PFSK-1 (cell line): ENCODE results near the gene G0S2.

Source experiments
- TAF1 ChIP-seq: IDR thresholded peaks from 2 replicates; pipeline ENCODE4 v1.6.1; 2012; ENCODE audit warnings: low read length, control low read depth, borderline replicate concordance; ENCODE audit not compliant: insufficient read depth
- TF ChIP-seq, protein P1 (sequence below), 2 experiments: IDR thresholded peaks; 2 replicates each; pipeline versions ENCODE4 v1.6.1 to v1.8.0; 2011 to 2012; ENCODE audit warnings: low read depth in 2 of 2, low read length in 2 of 2, control low read depth in 1 of 2, inconsistent platforms in 1 of 2, mild to moderate bottlenecking in 1 of 2, moderate library complexity in 1 of 2; ENCODE audit not compliant: insufficient read depth in 1 of 2

DNA sequence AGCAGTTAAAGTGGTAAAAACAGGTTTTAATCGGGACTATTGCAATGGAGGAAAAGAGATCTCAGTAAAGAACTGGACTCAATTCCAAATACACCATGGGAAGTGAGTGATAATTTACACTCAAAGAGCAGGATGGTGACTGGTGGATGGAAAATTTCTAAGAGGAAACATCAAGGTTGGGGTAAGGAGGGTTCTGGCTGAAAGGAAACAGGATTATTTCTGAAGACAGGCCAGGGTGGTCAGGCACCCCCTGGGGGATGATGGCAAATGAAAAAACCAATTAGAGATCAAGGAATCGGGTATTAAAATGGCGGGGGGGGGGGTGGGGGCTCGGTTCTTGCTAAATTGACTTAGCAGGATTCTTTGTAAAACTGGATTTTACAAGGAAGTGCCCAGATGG, 17.1 kb downstream of the G0S2 start:
- TF ChIP-seq, protein P1, sequence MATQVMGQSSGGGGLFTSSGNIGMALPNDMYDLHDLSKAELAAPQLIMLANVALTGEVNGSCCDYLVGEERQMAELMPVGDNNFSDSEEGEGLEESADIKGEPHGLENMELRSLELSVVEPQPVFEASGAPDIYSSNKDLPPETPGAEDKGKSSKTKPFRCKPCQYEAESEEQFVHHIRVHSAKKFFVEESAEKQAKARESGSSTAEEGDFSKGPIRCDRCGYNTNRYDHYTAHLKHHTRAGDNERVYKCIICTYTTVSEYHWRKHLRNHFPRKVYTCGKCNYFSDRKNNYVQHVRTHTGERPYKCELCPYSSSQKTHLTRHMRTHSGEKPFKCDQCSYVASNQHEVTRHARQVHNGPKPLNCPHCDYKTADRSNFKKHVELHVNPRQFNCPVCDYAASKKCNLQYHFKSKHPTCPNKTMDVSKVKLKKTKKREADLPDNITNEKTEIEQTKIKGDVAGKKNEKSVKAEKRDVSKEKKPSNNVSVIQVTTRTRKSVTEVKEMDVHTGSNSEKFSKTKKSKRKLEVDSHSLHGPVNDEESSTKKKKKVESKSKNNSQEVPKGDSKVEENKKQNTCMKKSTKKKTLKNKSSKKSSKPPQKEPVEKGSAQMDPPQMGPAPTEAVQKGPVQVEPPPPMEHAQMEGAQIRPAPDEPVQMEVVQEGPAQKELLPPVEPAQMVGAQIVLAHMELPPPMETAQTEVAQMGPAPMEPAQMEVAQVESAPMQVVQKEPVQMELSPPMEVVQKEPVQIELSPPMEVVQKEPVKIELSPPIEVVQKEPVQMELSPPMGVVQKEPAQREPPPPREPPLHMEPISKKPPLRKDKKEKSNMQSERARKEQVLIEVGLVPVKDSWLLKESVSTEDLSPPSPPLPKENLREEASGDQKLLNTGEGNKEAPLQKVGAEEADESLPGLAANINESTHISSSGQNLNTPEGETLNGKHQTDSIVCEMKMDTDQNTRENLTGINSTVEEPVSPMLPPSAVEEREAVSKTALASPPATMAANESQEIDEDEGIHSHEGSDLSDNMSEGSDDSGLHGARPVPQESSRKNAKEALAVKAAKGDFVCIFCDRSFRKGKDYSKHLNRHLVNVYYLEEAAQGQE (IDR thresholded peaks at IDR 0.05; ENCODE audit: insufficient read depth in 1 of 2, low read depth in 2 of 2, low read length in 2 of 2): no peak
- no peak for TF ChIP-seq TAF1
